Loucy (cell line): ENCODE results near the gene SGMS1.

Experiments used
- EZH2phosphoT487 ChIP-seq: fragments of 200-600 bp; IDR thresholded peaks from 2 replicates; pipeline ENCODE4 v1.6.1; 2018; ENCODE audit warnings: antibody characterized with exemption, mild to moderate bottlenecking, moderate library complexity, borderline replicate concordance
- TF ChIP-seq, protein P1 (sequence below): fragments of 200-600 bp; sonication (generic); conservative IDR thresholded peaks from 2 replicates; pipeline ENCODE4 v1.5.1; 2014; ENCODE audit warnings: mild to moderate bottlenecking, antibody characterized with exemption, low read length

DNA sequence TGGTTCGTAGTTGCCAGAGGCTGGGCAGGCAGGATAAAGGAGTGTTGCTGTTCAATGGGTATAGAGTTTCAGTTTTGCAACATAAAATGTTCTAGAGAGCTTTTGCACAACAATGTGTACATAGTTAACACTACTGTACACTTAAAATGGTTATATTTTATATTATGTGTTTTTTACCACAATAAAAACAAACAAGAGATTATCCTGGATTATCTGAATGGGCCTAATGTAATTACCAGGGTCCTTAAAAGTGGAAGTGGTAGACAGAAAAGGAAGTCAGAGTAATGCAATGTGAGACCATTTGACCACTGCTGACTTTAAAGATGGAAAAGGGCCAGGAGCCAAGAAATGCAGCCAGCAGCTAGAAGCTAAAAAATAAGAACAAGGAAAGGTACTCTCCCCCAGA, 159.7 kb downstream of the SGMS1 start:
- TF ChIP-seq, protein P1, sequence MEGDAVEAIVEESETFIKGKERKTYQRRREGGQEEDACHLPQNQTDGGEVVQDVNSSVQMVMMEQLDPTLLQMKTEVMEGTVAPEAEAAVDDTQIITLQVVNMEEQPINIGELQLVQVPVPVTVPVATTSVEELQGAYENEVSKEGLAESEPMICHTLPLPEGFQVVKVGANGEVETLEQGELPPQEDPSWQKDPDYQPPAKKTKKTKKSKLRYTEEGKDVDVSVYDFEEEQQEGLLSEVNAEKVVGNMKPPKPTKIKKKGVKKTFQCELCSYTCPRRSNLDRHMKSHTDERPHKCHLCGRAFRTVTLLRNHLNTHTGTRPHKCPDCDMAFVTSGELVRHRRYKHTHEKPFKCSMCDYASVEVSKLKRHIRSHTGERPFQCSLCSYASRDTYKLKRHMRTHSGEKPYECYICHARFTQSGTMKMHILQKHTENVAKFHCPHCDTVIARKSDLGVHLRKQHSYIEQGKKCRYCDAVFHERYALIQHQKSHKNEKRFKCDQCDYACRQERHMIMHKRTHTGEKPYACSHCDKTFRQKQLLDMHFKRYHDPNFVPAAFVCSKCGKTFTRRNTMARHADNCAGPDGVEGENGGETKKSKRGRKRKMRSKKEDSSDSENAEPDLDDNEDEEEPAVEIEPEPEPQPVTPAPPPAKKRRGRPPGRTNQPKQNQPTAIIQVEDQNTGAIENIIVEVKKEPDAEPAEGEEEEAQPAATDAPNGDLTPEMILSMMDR: no peak
- TF ChIP-seq EZH2phosphoT487: no peak
